Trophoblast cell (in vitro differentiated cells and primary cell): ENCODE measurements around the gene ROR2.

ENCODE experiments used
- DNase-seq, 2 donors: peaks; one replicate each; pipeline ENCODE4 v3.0.0-alpha.2; 2016
- H2AFZ ChIP-seq: 2 replicates; pipeline ENCODE4 v1.6.1; 2013; ENCODE audit warnings: low read length, moderate library complexity, mild to moderate bottlenecking; ENCODE audit not compliant: insufficient read depth, poor library complexity
- H2AK5ac ChIP-seq: 2 replicates; pipeline ENCODE4 v1.6.1; 2013; ENCODE audit warnings: mild to moderate bottlenecking, low read length
- H2BK120ac ChIP-seq: 2 replicates; pipeline ENCODE4 v1.6.1; 2013; ENCODE audit warnings: low read length, mild to moderate bottlenecking, moderate library complexity; ENCODE audit not compliant: insufficient read depth, poor library complexity
- H2BK12ac ChIP-seq: 2 replicates; pipeline ENCODE4 v1.6.1; 2013; ENCODE audit warnings: mild to moderate bottlenecking, low read length, moderate library complexity
- H2BK5ac ChIP-seq: 2 replicates; pipeline ENCODE4 v1.6.1; 2013; ENCODE audit warnings: low read length, low read depth, moderate library complexity, mild to moderate bottlenecking; ENCODE audit not compliant: poor library complexity
- H3K14ac ChIP-seq: 2 replicates; pipeline ENCODE4 v1.6.1; 2013; ENCODE audit warnings: mild to moderate bottlenecking, low read length
- H3K18ac ChIP-seq: 2 replicates; pipeline ENCODE4 v1.6.1; 2013; ENCODE audit warnings: mild to moderate bottlenecking, low read length
- H3K23ac ChIP-seq: 2 replicates; pipeline ENCODE4 v1.6.1; 2013; ENCODE audit warnings: low read length
- H3K27ac ChIP-seq: 2 replicates; pipeline ENCODE4 v1.5.1; 2013; ENCODE audit warnings: low read depth, mild to moderate bottlenecking, inconsistent platforms, low read length, moderate library complexity
- H3K27me3 ChIP-seq: 2 replicates; pipeline ENCODE4 v1.6.1; 2013; ENCODE audit warnings: inconsistent platforms, mild to moderate bottlenecking, low read length, moderate library complexity; ENCODE audit not compliant: insufficient read depth
- H3K36me3 ChIP-seq, 2 experiments: 1 replicate in 1 of 2; 2 replicates in 1 of 2; pipeline ENCODE4 v1.6.1; 2013; ENCODE audit warnings: low read length in 2 of 2, mild to moderate bottlenecking in 2 of 2, moderate library complexity in 1 of 2; ENCODE audit not compliant: insufficient read depth in 2 of 2, control insufficient read depth in 1 of 2
- H3K4ac ChIP-seq: 2 replicates; pipeline ENCODE4 v1.6.1; 2013; ENCODE audit warnings: low read depth, mild to moderate bottlenecking, low read length, moderate library complexity
- H3K4me1 ChIP-seq, 2 experiments: 1 replicate in 1 of 2; 2 replicates in 1 of 2; pipeline ENCODE4 v1.6.1; 2013; ENCODE audit warnings: low read length in 2 of 2, mild to moderate bottlenecking in 2 of 2, moderate library complexity in 1 of 2; ENCODE audit not compliant: insufficient read depth in 2 of 2, control insufficient read depth in 1 of 2
- H3K4me2 ChIP-seq: 2 replicates; pipeline ENCODE4 v1.6.1; 2013; ENCODE audit warnings: inconsistent platforms, mild to moderate bottlenecking, low read length, moderate library complexity
- H3K4me3 ChIP-seq: 2 replicates; pipeline ENCODE4 v1.5.1; 2013; ENCODE audit warnings: mild to moderate bottlenecking, low read depth, low read length, inconsistent platforms
- H3K79me1 ChIP-seq: one replicate; pipeline ENCODE4 v1.6.1; 2013; ENCODE audit warnings: low read length
- H3K79me2 ChIP-seq: 2 replicates; pipeline ENCODE4 v1.6.1; 2013; ENCODE audit warnings: low read length, mild to moderate bottlenecking; ENCODE audit not compliant: control insufficient read depth, insufficient read depth, poor library complexity
- H3K9ac ChIP-seq: 2 replicates; pipeline ENCODE4 v1.6.1; 2013; ENCODE audit warnings: mild to moderate bottlenecking, low read length
- H3K9me3 ChIP-seq: 2 replicates; pipeline ENCODE4 v1.6.1; 2013; ENCODE audit warnings: low read depth, mild to moderate bottlenecking, control low read depth, inconsistent platforms, low read length; ENCODE audit not compliant: insufficient read depth
- H4K12ac ChIP-seq: 2 replicates; pipeline ENCODE4 v1.6.1; 2013; ENCODE audit warnings: low read depth, mild to moderate bottlenecking, low read length, moderate library complexity
- H4K8ac ChIP-seq: 2 replicates; pipeline ENCODE4 v1.6.1; 2013; ENCODE audit warnings: low read depth, mild to moderate bottlenecking, low read length, moderate library complexity
- H4K91ac ChIP-seq: one replicate; pipeline ENCODE4 v1.6.1; 2013; ENCODE audit warnings: low read depth, mild to moderate bottlenecking, low read length, moderate library complexity
- WGBS: extraction: QIAGEN DNeasy Blood & Tissue Kit; methylation state at CpG from one replicate; pipeline ENCODE4 v1.1.7; 2013; ENCODE audit warnings: missing lambda C conversion rate; ENCODE audit not compliant: insufficient read length, insufficient coverage; ENCODE audit errors: extremely low coverage; 5-methylcytosine and 5-hydroxymethylcytosine counted together

ROR2 gene

GRCh38 chr9:91810286-91810905 lies 139.6 kb downstream of the ROR2 start:
- no CpG with 5 or more reads among the region's 26 CpGs for WGBS

GRCh38 chr9:91809581-91810285 lies 140.3 kb downstream of the ROR2 start:
- no peaks in the 10 kb centered on the region for H3K79me2 ChIP-seq

More at GRCh38 chr9:91810286-91810905, 139.6 kb downstream of the ROR2 start:
- H4K12ac ChIP-seq: no peak overlapping the region
- H3K14ac ChIP-seq: no peak overlapping the region
- no peak overlapping the region for H3K4ac ChIP-seq
- H3K27ac ChIP-seq: no peak overlapping the region
- no peaks in the 10 kb centered on the region for H3K27me3 ChIP-seq
- no peak overlapping the region for H3K18ac ChIP-seq
- DNase-seq: no peak
- no peak overlapping the region for H2BK120ac ChIP-seq
- H3K4me2 ChIP-seq: no peak overlapping the region
- no peaks in the 10 kb centered on the region for H3K79me2 ChIP-seq
- no peak overlapping the region for H4K91ac ChIP-seq
- no peak overlapping the region for H2AK5ac ChIP-seq
- H2BK12ac ChIP-seq: no peak overlapping the region
- H3K23ac ChIP-seq: no peak overlapping the region
- H3K4me3 ChIP-seq: no peak overlapping the region
- no peak overlapping the region for H3K9ac ChIP-seq
- peaks cover 3 to 4% of the 10 kb centered on the region in 2 experiments for H3K4me1 ChIP-seq
- peaks cover 2% of the 10 kb centered on the region for H3K9me3 ChIP-seq
- no peak overlapping the region for H2AFZ ChIP-seq
- H3K79me1 ChIP-seq: no peaks in the 10 kb centered on the region
- H3K36me3 ChIP-seq: no peaks in the 10 kb centered on the region
- H4K8ac ChIP-seq: no peak overlapping the region
- no peak overlapping the region for H2BK5ac ChIP-seq

GRCh38 chr9:91807643-91808246 lies 142.3 kb downstream of the ROR2 start:
- H3K79me1 ChIP-seq: no peaks in the 10 kb centered on the region
- H2BK12ac ChIP-seq: no peak overlapping the region
- H3K79me2 ChIP-seq: no peaks in the 10 kb centered on the region
- H2AFZ ChIP-seq: no peak overlapping the region
- H3K18ac ChIP-seq: no peak overlapping the region
- H2AK5ac ChIP-seq: no peak overlapping the region
- H4K91ac ChIP-seq: no peak overlapping the region
- H3K23ac ChIP-seq: no peak overlapping the region
- no peak for DNase-seq
- no peaks in the 10 kb centered on the region for H3K36me3 ChIP-seq
- no peak overlapping the region for H3K4ac ChIP-seq
- no peak overlapping the region for H2BK120ac ChIP-seq
- no peak overlapping the region for H3K9ac ChIP-seq
- WGBS: no CpG with 5 or more reads among the region's 8 CpGs
- peaks cover 2% of the 10 kb centered on the region for H3K9me3 ChIP-seq
- no peaks in the 10 kb centered on the region for H3K27me3 ChIP-seq
- no peak overlapping the region for H4K8ac ChIP-seq
- no peak overlapping the region for H4K12ac ChIP-seq
- H3K4me2 ChIP-seq: no peak overlapping the region
- H3K4me1 ChIP-seq: peaks cover 4% of the 10 kb centered on the region in 2 experiments
- H3K4me3 ChIP-seq: no peak overlapping the region
- H3K14ac ChIP-seq: no peak overlapping the region
- no peak overlapping the region for H3K27ac ChIP-seq
- no peak overlapping the region for H2BK5ac ChIP-seq

More at GRCh38 chr9:91809581-91810285, 140.3 kb downstream of the ROR2 start:
- peaks cover 2% of the 10 kb centered on the region for H3K9me3 ChIP-seq
- H2BK120ac ChIP-seq: no peak overlapping the region
- no peak overlapping the region for H3K4me3 ChIP-seq
- H3K27ac ChIP-seq: no peak overlapping the region
- no peaks in the 10 kb centered on the region for H3K36me3 ChIP-seq
- no peak overlapping the region for H3K23ac ChIP-seq
- H4K8ac ChIP-seq: no peak overlapping the region
- no peaks in the 10 kb centered on the region for H3K79me1 ChIP-seq
- H2BK12ac ChIP-seq: no peak overlapping the region
- WGBS: no CpG with 5 or more reads among the region's 24 CpGs
- H3K4ac ChIP-seq: no peak overlapping the region
- H3K14ac ChIP-seq: no peak overlapping the region
- peak in 1 of 2 donors; percentile 15 for DNase-seq
- no peak overlapping the region for H2AFZ ChIP-seq
- H4K91ac ChIP-seq: no peak overlapping the region
- no peaks in the 10 kb centered on the region for H3K27me3 ChIP-seq
- no peak overlapping the region for H3K18ac ChIP-seq
- peaks cover 3 to 4% of the 10 kb centered on the region in 2 experiments for H3K4me1 ChIP-seq
- no peak overlapping the region for H4K12ac ChIP-seq
- H3K9ac ChIP-seq: no peak overlapping the region
- no peak overlapping the region for H2AK5ac ChIP-seq
- no peak overlapping the region for H2BK5ac ChIP-seq
- no peak overlapping the region for H3K4me2 ChIP-seq

GRCh38 chr9:91805031-91805430 lies 145.0 kb downstream of the ROR2 start:
- no peak for DNase-seq
- no peaks in the 10 kb centered on the region for H3K79me1 ChIP-seq
- H4K8ac ChIP-seq: no peak overlapping the region
- no peak overlapping the region for H2AFZ ChIP-seq
- no peaks in the 10 kb centered on the region for H3K79me2 ChIP-seq
- no peak overlapping the region for H3K27ac ChIP-seq
- H3K9me3 ChIP-seq: peaks cover 2% of the 10 kb centered on the region
- no peak overlapping the region for H2BK12ac ChIP-seq
- no peak overlapping the region for H2BK5ac ChIP-seq
- no peak overlapping the region for H3K23ac ChIP-seq
- H4K91ac ChIP-seq: no peak overlapping the region
- no peak overlapping the region for H3K18ac ChIP-seq
- H3K4me1 ChIP-seq: peaks cover 4% of the 10 kb centered on the region in 2 experiments
- no peak overlapping the region for H3K4ac ChIP-seq
- H3K4me3 ChIP-seq: no peak overlapping the region
- H3K4me2 ChIP-seq: no peak overlapping the region
- no peak overlapping the region for H3K14ac ChIP-seq
- no peak overlapping the region for H4K12ac ChIP-seq
- H3K27me3 ChIP-seq: no peaks in the 10 kb centered on the region
- WGBS: no CpG with 5 or more reads among the region's 5 CpGs
- no peak overlapping the region for H3K9ac ChIP-seq
- H2BK120ac ChIP-seq: no peak overlapping the region
- H3K36me3 ChIP-seq: no peaks in the 10 kb centered on the region
- no peak overlapping the region for H2AK5ac ChIP-seq
